ENCODE measurements around the gene MRFAP1. TPM values are rescaled to one million over a fixed set of nuclear protein-coding genes. Genes with fewer than 3 reads are reported as not detected.
"Not testable (repeated sequence)": the region's sequence is repeated elsewhere in the genome, so short reads cannot be mapped to it uniquely, and the experiment has no call there.

MRFAP1 gene
- total and polyA plus RNA-seq, 7 donors, result 216 to 539 (median 300) TPM

DNA sequence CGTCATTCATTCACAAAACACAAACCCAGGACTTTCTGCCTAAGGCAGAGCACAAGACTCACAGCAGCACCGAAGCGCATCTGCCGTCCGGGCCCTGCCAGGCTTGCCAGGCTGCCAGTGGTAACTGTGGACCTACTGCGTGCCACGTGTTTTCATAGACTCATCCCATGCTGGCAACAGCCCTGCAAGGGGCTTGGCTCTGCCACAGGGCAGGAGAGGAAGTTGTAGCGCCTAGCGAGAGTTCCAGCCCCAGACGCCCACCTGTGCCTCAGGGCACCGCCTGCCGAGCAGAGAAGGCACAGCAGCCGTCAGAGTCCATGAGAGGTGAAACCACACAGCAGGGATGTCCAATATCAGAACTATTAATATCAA, 18.9 kb upstream of the MRFAP1 start:
- ATAC-seq (no peak), DNase-seq (no peak)
- Histone ChIP-seq H3K27ac (no peak overlapping the region), H3K36me3 (ENCODE audit: insufficient read depth in 1 of 2, low read depth in 1 of 2) (peaks cover 0 to 12% of the 10 kb centered on the region in 2 donors), H3K27me3 (ENCODE audit: insufficient read depth in 3 of 3, low read length in 2 of 3) (no peaks in the 10 kb centered on the region), H3K9me3 (no peaks in the 10 kb centered on the region), H3K4me3 (no peak overlapping the region), H3K4me1 (no peaks in the 10 kb centered on the region)
- 90 to 93% (median 91%) methylated on average over 13 of the region's 13 CpGs for WGBS, 3 donors
- TF ChIP-seq, protein P1, sequence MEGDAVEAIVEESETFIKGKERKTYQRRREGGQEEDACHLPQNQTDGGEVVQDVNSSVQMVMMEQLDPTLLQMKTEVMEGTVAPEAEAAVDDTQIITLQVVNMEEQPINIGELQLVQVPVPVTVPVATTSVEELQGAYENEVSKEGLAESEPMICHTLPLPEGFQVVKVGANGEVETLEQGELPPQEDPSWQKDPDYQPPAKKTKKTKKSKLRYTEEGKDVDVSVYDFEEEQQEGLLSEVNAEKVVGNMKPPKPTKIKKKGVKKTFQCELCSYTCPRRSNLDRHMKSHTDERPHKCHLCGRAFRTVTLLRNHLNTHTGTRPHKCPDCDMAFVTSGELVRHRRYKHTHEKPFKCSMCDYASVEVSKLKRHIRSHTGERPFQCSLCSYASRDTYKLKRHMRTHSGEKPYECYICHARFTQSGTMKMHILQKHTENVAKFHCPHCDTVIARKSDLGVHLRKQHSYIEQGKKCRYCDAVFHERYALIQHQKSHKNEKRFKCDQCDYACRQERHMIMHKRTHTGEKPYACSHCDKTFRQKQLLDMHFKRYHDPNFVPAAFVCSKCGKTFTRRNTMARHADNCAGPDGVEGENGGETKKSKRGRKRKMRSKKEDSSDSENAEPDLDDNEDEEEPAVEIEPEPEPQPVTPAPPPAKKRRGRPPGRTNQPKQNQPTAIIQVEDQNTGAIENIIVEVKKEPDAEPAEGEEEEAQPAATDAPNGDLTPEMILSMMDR (IDR thresholded peaks at IDR 0.05), result no peak
- intact Hi-C loops (cut with DNase I), result no loop called here

DNA sequence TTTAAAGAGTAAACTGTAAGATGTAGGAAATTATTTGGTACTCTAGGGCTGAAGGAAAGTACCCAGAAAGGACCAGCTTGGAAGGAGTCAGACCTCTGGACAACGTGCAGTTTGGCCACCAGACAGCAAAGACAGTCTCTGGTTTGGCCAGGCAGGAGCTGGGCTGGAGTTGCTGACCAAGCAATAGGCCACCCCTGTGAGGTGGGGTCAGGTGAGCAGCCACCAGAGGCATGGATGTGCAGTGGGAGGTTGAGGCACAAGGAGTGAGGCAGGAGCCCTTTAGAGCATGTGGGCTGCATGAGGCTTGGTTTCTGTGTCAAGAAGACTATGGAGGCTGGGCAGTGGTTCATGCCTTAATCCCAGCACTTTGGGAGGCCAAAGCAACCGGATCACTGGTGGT, 17.7 kb upstream of the MRFAP1 start:
- H3K9me3 ChIP-seq, result no peaks in the 10 kb centered on the region
- intact Hi-C loops (cut with DNase I), result no loop called here
- ATAC-seq (no peak), DNase-seq (no peak)
- H3K27ac ChIP-seq, result no peak overlapping the region
- peaks cover 0 to 12% of the 10 kb centered on the region in 2 donors for H3K36me3 ChIP-seq (ENCODE audit: insufficient read depth in 1 of 2, low read depth in 1 of 2)
- H3K4me1 ChIP-seq, result no peaks in the 10 kb centered on the region
- no peaks in the 10 kb centered on the region for H3K27me3 ChIP-seq (ENCODE audit: insufficient read depth in 3 of 3, low read length in 2 of 3)
- TF ChIP-seq, protein P1 (IDR thresholded peaks at IDR 0.05), result no peak
- no peak overlapping the region for H3K4me3 ChIP-seq
- WGBS, 3 donors, result 86 to 93% (median 89%) methylated on average over 2 of the region's 2 CpGs

DNA sequence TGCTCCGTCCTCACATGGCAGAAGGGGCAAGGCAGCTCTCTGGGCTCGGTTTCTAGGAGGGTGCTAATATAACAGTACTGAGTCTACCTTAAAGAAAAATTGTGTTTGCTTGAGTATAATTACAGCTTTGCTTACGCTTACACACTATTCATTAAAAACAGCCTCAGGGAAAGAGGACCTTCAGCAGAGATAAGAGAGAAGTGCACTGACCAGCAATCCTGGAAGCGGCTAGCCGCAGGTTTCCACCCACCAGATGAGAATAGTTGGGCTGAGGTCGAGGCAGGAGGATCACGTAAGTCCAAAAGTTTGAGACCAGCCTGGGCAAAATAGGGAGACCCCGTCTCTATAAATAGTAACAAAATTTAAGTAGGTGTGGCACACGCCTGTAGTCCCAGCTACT, 15.2 kb upstream of the MRFAP1 start:
- TF ChIP-seq, protein P1 (IDR thresholded peaks at IDR 0.05), result no peak
- Histone ChIP-seq H3K4me3 (no peak overlapping the region), H3K4me1 (no peaks in the 10 kb centered on the region), H3K27me3 (ENCODE audit: insufficient read depth in 3 of 3, low read length in 2 of 3) (no peaks in the 10 kb centered on the region), H3K9me3 (no peaks in the 10 kb centered on the region), H3K36me3 (ENCODE audit: insufficient read depth in 1 of 2, low read depth in 1 of 2) (peaks cover 0 to 4% of the 10 kb centered on the region in 2 donors), H3K27ac (no peak overlapping the region)
- DNase-seq, result no peak
- ATAC-seq, result no peak
- 93 to 94% (median 94%) methylated on average over 9 of the region's 9 CpGs for WGBS, 3 donors
- intact Hi-C loops (cut with DNase I), result no loop called here

DNA sequence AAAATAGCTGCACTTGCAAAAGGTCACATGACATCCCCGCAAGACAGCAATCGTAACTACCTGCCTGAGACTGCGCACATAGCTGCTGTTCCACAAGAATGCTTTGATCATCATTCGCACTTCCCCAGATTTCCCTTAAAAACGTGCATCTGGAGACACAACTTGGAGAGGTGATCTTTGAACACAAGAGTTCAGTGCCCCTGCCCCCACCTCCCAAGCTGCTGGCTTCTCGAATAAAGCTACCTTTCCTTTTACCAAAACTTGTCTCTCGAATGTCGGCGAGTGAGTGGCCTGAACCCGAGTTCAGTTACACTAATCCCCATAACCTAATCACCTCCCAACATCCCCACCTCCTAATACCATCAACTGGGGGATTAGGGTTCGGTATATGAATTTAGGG, 14.4 kb upstream of the MRFAP1 start:
- Histone ChIP-seq H3K27me3 (ENCODE audit: insufficient read depth in 3 of 3, low read length in 2 of 3) (no peaks in the 10 kb centered on the region), H3K4me1 (no peaks in the 10 kb centered on the region), H3K4me3 (no peak overlapping the region), H3K9me3 (no peaks in the 10 kb centered on the region), H3K36me3 (ENCODE audit: insufficient read depth in 1 of 2, low read depth in 1 of 2) (peaks cover 0 to 4% of the 10 kb centered on the region in 2 donors), H3K27ac (no peak overlapping the region)
- ATAC-seq, result no peak
- 82 to 86% (median 85%) methylated on average over 11 of the region's 11 CpGs for WGBS, 3 donors
- intact Hi-C loops (cut with DNase I), result no loop called here
- DNase-seq, result no peak
- TF ChIP-seq, protein P1 (IDR thresholded peaks at IDR 0.05), result no peak

DNA sequence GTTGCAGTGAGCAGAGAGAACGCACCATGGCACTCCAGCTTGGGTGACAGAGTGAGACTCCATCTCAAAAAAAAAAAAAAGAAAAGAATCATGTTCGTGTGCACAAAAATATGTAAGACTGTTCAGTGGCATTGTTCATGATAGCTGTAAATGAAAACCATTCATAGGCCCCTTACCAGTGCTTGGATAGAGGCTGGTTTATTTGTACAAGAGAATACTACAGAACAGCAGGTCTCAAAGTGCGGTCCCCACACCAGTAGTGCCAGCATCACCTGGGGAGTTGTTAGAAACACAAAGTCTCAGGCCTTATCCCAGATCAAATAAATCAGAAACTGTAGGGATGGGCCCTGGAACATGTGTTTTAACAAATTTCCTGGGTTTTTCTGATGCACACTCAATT, 12.7 kb upstream of the MRFAP1 start:
- Histone ChIP-seq H3K36me3 (ENCODE audit: insufficient read depth in 1 of 2, low read depth in 1 of 2) (no peaks in the 10 kb centered on the region), H3K4me1 (no peaks in the 10 kb centered on the region), H3K27me3 (ENCODE audit: insufficient read depth in 3 of 3, low read length in 2 of 3) (no peaks in the 10 kb centered on the region), H3K4me3 (no peak overlapping the region), H3K9me3 (no peaks in the 10 kb centered on the region), H3K27ac (no peak overlapping the region)
- 68 to 83% (median 76%) methylated on average over 3 of the region's 3 CpGs for WGBS, 3 donors
- TF ChIP-seq, protein P1 (IDR thresholded peaks at IDR 0.05), result no peak
- DNase-seq (no peak), ATAC-seq (no peak)
- intact Hi-C loops (cut with DNase I), result no loop called here

DNA sequence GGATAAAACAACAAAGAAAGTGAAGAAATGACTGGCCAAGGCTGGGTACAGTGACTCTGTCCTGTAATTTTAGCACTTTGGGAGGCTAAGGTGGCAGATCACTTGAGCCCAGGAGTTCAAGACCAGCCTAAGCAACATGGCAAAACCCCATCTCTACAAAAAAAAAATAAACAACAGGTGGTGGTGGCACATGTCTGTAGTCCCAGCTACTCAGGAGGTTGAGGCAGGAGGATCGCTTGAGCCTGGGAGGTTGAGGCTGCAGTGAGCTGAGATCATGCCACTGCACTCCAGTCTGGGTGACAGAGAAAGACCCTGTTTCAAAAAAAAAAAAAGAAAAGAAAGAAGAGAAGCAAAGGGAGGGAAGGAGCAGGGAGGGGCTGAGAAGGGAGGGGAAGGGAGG, 12.0 kb upstream of the MRFAP1 start:
- intact Hi-C loops (cut with DNase I); H3K36me3 ChIP-seq (ENCODE audit: insufficient read depth in 1 of 2, low read depth in 1 of 2); H3K27ac ChIP-seq; H3K4me3 ChIP-seq; H3K9me3 ChIP-seq; H3K4me1 ChIP-seq; DNase-seq; H3K27me3 ChIP-seq (ENCODE audit: insufficient read depth in 3 of 3, low read length in 2 of 3); ATAC-seq: not testable (repeated sequence)
- WGBS, 3 donors, result 91 to 100% (median 100%) methylated on average over 1 of the region's 1 CpG

All from psoas muscle (tissue), 8 donors.